ENCODE data around the gene F11. TPM values are rescaled to one million over a fixed set of nuclear protein-coding genes. Genes with fewer than 3 reads are reported as not detected.

F11 gene
- total RNA-seq (2014; rRNA removed; shearing (Covaris generic)): not detected in 2 replicates

GRCh38 chr4:186265683-186266652 is at the start of gene F11:
Gene F11, plus strand, starts transcription at chr4:186266189. Its CDS starts 948 bp downstream, at chr4:186267137.

GRCh38 chr4:186227221-186227620 is 38.8 kb upstream of the F11 start, which contains the start of gene KLKB1:
Gene KLKB1, plus strand, starts transcription at chr4:186227507. Its CDS starts 689 bp downstream, at chr4:186228196.

Other genes with a start within 250 kb of the F11 start
- 2.0 and 2.9 TPM in 2 replicates for gene TLR3, start 197.0 kb upstream of the F11 start, total RNA-seq (2014; rRNA removed; shearing (Covaris generic))
- 0.57 and 2.6 TPM in 2 replicates for gene FAM149A, start 161.5 kb upstream of the F11 start, total RNA-seq (2014; rRNA removed; shearing (Covaris generic))
- 12.8 and 13.7 TPM in 2 replicates for gene CYP4V2, start 74.6 kb upstream of the F11 start, total RNA-seq (2014; rRNA removed; shearing (Covaris generic))
- not detected in 2 replicates for gene KLKB1, start 38.7 kb upstream of the F11 start, total RNA-seq (2014; rRNA removed; shearing (Covaris generic))